MM.1S (cell line): ENCODE data around the gene OASL.

Experiments
- EZH2phosphoT487 ChIP-seq: fragments of 300-600 bp; sonication (generic); IDR thresholded peaks from 2 replicates; pipeline ENCODE4 v1.6.1; 2018; ENCODE audit warnings: antibody characterized with exemption, low read length
- TF ChIP-seq, protein P1 (sequence below): fragments of 300-600 bp; sonication (generic); IDR thresholded peaks from 2 replicates; pipeline ENCODE4 v1.5.1; 2016; ENCODE audit warnings: antibody characterized with exemption, low read length, mixed read lengths

GRCh38 chr12:121072147-121072546, 33.1 kb upstream of the OASL start:
- TF ChIP-seq, protein P1, sequence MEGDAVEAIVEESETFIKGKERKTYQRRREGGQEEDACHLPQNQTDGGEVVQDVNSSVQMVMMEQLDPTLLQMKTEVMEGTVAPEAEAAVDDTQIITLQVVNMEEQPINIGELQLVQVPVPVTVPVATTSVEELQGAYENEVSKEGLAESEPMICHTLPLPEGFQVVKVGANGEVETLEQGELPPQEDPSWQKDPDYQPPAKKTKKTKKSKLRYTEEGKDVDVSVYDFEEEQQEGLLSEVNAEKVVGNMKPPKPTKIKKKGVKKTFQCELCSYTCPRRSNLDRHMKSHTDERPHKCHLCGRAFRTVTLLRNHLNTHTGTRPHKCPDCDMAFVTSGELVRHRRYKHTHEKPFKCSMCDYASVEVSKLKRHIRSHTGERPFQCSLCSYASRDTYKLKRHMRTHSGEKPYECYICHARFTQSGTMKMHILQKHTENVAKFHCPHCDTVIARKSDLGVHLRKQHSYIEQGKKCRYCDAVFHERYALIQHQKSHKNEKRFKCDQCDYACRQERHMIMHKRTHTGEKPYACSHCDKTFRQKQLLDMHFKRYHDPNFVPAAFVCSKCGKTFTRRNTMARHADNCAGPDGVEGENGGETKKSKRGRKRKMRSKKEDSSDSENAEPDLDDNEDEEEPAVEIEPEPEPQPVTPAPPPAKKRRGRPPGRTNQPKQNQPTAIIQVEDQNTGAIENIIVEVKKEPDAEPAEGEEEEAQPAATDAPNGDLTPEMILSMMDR = no peak
- no peak for TF ChIP-seq EZH2phosphoT487
